Right kidney (tissue), 1 donor: ENCODE results near the gene MAP3K6.
A peak's percentile ranks its signal among the peaks of the same experiment; 100 is the strongest.

Experiments
- DNase-seq: peaks from one replicate; pipeline ENCODE4 v3.0.0-alpha.2; 2016

MAP3K6 gene

GRCh38 chr1:27355683-27356082 lies 11.1 kb downstream of the MAP3K6 start:
- no peak for DNase-seq

DNA sequence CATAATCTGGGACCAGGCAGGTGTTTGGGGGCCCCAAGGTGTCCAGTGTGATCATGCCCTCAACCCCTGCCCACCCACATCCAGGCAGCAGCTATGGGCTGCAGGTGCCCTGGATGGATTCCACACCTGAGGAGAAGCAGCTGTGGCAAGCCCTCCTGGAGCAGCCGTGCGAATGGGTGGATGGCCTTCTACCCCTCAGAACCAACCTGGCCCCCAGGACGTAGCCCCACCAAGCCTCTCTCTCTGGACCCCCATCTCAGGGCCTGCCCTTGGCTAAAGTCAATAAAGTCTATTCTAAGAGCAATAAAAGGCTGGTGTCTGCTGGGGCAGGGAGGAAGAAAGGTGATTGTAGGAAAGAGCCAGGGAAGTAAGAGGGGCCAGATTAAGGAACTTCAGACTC lies 13.1 kb downstream of the MAP3K6 start:
- DNase-seq = no peak

GRCh38 chr1:27353166-27353565 lies 13.6 kb downstream of the MAP3K6 start:
- no peak for DNase-seq

- peak; percentile 72 for DNase-seq
These were observed 15.1 kb downstream of the MAP3K6 start for GRCh38 chr1:27351541-27352107.

- DNase-seq = no peak
These were observed 15.9 kb downstream of the MAP3K6 start for GRCh38 chr1:27350663-27351540.

DNA sequence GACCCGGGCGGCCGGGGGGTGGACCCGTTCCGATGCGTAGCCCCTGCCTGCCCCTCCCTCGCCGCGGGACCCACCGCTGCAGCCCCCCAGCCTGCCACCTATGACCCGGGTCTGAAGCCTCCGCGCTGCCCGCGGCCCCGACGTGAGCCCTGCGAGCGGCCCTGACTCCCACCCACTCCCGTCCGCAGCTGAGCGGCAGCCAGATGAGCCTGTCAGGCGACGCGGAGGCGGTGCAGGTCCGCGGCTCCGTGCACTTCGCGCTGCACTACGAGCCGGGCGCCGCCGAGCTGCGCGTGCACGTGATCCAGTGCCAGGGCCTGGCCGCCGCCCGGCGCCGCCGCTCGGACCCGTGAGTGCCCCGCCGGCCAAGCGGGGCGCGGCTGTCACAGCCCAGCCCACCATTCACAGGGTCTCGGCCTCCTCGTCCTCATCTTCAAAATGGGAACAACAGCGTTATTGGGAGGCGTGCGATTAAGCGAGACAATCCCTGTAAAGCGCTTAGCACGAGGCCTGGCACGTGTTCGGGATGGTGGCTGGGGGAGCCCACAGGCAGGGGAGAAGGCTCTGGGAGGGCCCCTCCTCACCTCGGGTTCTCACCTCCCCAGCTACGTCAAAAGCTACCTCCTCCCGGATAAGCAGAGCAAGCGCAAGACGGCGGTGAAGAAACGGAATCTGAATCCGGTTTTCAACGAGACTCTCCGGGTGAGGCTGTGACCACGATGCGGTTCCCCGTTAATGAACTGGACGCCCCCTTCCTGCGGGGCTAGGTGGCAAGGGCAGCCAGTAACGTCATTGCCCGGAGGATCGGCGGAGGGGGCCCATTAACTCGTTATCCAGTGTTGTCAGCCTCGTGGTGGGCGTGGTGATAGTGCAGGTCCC lies 16.7 kb downstream of the MAP3K6 start:
- peak; percentile 79 for DNase-seq

- peak; percentile 89 for DNase-seq
These were observed 17.6 kb downstream of the MAP3K6 start for GRCh38 chr1:27348861-27349783.

- DNase-seq = no peak
These were observed 19.7 kb downstream of the MAP3K6 start for GRCh38 chr1:27346991-27347624.

- no peak for DNase-seq
These were observed 20.4 kb downstream of the MAP3K6 start for GRCh38 chr1:27346357-27346756.

DNA sequence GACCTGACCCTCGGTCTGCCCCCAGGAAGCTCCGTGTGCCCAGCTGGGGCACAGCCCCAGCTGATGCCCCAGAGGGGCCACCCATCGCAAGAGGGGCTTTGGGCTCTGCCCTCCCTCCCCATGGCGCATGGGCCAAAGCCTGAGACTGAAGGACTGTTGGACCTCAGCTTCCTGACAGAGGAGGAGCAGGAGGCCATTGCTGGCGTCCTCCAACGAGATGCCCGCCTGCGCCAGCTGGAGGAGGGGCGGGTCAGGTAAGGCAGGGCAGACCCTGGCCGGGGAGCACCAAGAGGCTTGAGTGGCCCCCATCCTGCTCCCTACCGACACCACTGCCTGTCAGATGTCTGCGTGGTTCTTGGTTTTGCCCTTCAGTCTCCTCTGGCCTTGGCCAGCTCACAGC lies 21.5 kb downstream of the MAP3K6 start:
- no peak for DNase-seq

DNA sequence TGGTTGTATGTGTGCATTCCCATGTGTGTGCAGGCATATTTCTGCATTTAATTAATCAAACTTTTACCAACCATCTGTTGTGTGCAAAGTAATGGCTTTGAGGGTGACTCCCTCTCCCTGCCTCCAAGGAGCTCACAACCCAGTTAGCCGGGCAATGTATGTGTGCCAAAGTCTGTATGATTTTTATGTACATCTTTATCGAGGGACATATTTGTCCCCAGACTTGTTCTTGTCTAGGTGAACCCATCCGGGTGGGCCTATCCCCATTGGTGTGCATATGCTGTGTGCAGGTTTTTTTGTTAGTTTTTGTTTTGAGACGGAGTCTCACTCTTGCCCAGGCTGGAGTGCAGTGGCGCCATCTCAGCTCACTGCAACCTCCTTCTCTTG lies 23.1 kb downstream of the MAP3K6 start:
- DNase-seq = no peak

GRCh38 chr1:27342778-27343638 lies 23.8 kb downstream of the MAP3K6 start:
- DNase-seq = no peak

GRCh38 chr1:27342391-27342777 lies 24.4 kb downstream of the MAP3K6 start:
- no peak for DNase-seq

- DNase-seq = peak; percentile 63
These were observed 25.1 kb downstream of the MAP3K6 start, which contains the start of gene SYTL1 for GRCh38 chr1:27341525-27342252. Gene SYTL1, plus strand, starts transcription at chr1:27342022. Its CDS starts 3,313 bp downstream, at chr1:27345335.

DNA sequence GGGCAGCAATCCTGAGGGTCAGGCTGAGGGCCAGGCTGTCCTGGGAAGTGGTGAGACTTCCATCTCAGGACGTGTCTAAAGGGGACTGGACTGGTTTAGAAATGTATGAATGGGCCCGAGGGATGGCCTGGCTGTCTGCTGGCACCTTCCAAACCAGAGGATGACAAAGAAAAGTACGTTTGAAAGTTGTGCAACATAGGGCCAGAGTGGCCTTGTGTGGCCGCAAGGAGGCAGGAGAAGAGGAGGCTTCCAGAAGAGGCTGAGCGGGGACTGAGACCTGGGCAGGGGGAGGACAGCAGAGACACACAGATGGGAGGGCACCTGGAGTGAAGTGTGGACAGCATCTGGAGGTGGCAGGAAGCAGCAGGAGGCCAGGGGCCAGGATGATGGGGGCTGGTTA lies 27.5 kb downstream of the MAP3K6 start:
- DNase-seq = no peak

GRCh38 chr1:27338751-27339150 lies 28.0 kb downstream of the MAP3K6 start:
- no peak for DNase-seq

- no peak for DNase-seq
These were observed 30.0 kb downstream of the MAP3K6 start for GRCh38 chr1:27336756-27337155.

DNA sequence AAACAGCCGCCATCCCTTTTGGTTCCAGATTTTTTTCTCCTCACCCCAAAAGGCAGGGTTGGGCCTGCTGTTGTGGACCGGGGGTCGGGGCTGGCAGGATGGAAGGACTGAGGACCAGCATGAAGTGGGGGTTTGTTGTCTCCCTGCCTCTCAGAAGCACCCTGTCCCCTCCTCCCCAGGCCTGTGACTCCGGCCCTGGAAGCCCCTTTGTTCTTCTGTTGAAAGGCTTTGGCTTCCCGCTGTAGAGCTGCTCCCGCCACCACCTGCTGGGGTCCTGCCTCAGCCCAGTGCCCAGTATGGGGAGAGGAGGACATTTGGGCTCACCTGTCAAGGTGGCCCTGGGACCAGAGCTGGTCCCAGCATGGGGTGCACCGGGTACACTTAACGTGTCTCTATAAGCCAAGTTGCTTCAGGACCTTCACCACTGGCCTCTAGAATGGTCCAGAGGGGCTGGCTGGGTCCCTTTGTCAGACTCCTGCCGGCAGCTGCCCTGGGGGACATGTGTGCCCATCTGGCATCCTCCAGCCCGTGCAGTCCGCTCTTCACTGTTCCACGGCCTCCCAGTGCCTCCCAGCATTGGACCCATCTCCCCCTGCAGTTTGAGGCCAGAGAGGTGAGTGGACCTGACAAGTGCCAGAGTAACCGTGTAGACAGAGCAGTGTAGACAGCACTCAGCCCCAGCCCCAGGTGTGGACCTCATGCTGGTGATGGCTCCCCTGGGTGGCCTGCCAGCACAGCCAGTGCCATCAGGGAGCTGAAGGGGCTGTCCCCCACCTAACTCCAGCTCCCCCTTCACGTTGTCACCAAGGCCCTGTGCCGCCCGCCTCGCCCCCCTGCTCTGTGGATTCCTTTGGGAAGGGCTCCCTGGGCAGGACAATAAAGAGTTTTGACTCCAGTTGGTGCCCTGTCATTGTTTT lies 31.0 kb downstream of the MAP3K6 start:
- DNase-seq = no peak
